Kidney tubule cell (primary cell): ENCODE data around the gene CCDC142.
A peak's percentile ranks its signal among the peaks of the same experiment; 100 is the strongest.
"Not testable (repeated sequence)": the region's sequence is repeated elsewhere in the genome, so short reads cannot be mapped to it uniquely, and the experiment has no call there.

Experiments used
- DNase-seq: peaks from one replicate; pipeline ENCODE4 v3.0.0-alpha.2; 2018; ENCODE audit warnings: low spot score

The CCDC142 gene

DNA sequence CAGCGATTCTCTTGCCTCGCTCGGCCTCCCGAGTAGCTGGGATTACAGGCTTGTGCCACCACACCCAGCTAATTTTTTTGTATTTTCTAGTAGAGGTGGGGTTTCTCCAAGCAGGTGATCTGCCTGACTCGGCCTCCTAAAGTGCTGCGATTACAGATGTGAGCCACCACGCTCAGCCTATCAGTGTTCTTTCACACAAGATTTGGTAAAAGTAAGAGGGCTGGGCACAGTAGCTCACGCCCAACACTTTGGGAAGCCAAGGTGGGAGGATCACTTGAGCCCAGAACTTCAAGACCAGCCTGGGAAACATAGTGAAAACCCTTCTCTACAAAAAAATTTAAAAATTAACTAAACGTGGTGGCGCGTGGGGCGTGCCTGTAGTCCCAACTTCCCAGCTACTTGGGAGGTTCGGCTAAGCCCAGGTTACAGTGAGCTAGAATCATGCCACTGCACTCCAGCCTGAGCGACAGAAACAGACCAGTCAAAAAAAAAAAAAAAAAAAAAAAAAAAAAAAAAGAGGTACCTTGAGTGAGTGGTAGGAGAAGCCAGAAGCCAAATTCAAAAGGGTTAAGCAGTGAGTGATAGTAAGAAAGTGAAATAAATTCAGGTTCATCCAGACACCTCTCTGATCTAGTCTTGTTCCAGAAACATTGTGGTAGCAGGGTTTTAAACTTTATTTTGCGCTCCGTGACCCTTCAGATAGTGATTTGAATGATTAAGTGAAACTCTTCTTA lies 11.3 kb downstream of the CCDC142 start:
- peak; percentile 28 for DNase-seq

GRCh38 chr2:74470742-74471141 lies 12.1 kb downstream of the CCDC142 start:
- not testable (repeated sequence) for DNase-seq

- DNase-seq: peak; percentile 13
Observed at GRCh38 chr2:74464406-74464805, 18.4 kb downstream of the CCDC142 start.

DNA sequence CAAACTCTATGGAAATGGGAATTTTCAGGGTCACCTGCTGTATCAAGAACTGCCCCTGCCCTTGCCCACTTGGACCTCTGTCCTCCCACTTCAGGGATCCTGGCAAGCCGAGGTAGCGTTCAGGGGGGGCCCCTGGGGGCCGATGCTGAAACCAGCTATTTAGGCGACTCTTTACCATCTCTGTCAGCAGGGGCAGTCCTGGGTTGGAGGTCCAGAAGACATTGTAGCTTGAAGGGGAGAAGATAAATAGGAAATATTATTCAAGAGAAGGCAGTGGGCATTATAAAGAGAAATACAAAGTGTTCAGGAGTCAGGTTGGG lies 20.1 kb downstream of the CCDC142 start:
- DNase-seq: no peak

GRCh38 chr2:74462054-74462785 lies 20.6 kb downstream of the CCDC142 start:
- no peak for DNase-seq

GRCh38 chr2:74461187-74462053 lies 21.4 kb downstream of the CCDC142 start:
- DNase-seq: no peak

DNA sequence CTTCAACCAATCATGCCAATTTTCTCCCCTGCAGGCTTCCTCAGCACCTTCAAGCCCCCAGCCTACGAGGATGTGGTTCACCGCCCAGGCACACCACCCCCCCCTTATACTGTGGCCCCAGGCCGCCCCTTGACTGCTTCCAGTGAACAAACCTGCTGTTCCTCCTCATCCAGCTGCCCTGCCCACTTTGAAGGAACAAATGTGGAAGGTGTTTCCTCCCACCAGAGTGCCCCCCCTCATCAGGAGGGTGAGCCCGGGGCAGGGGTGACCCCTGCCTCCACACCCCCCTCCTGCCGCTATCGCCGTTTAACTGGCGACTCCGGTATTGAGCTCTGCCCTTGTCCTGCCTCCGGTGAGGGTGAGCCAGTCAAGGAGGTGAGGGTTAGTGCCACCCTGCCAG lies 22.6 kb downstream of the CCDC142 start:
- not testable (repeated sequence) for DNase-seq

GRCh38 chr2:74459503-74460118 lies 23.2 kb downstream of the CCDC142 start:
- not testable (repeated sequence) for DNase-seq

DNA sequence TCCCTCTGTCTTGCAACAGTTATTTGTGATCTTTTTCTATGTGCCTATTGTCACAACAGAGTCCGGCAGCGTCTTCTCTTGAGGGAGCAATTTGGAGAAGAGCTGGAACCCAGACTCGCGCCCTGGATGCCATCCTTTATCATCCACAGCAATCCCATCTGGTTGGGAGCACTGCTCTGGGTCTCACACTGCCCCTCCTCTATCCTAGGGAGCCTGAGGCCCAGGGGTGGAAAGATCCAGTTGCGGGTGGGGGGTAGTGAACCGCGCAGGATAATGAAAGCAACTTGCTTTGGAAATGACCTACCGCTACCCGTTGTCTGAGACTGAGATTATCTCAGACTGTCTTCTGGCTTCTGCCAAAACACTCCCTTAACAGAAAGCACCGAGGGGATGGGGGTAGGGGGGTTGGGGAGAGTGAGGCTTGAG lies 23.8 kb downstream of the CCDC142 start:
- DNase-seq: peak; percentile 28

DNA sequence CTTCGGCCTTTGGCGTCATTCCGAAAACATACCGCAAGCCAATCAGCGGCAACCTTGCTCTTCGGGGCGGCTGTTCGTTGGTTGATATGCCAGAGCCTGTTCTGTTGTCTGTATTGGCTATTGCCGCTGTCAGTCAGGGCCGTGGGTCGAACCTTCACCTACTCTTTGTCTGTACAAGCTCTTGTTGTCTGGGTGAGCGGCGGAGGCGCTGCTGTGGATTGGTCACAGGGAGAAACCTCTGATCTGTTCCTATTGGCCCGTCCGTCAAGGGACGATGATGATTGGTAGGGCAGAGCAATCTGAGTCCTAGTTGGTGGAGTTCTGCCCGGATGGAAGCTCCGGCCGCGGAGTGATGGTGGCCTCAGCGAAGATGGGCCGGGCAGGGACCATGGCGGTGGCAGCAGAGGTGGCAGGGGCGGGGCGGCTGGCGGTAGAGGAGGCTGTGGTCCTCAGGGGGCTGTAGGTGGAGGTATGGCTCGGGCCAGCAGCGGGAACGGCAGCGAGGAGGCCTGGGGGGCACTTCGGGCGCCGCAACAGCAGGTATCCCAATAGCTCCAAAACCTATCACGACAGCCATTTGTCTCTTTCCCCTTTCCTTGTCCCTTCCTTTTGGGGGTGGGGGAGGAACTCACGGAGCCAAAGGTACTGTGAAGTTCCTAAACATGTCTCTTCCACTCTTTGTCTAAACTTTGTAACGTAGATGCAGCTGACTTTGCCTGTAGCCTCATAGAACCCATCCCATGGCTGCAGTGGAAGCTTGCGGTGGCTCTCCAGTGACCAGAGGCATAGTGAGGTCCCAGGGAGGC lies 24.5 kb downstream of the CCDC142 start, which contains the start of gene WBP1:
Gene WBP1 (plus strand): TSS at position 307 of the 806 bp plus-strand sequence. CDS start 165 bp downstream, at position 472.
- DNase-seq: peak; percentile 100

DNA sequence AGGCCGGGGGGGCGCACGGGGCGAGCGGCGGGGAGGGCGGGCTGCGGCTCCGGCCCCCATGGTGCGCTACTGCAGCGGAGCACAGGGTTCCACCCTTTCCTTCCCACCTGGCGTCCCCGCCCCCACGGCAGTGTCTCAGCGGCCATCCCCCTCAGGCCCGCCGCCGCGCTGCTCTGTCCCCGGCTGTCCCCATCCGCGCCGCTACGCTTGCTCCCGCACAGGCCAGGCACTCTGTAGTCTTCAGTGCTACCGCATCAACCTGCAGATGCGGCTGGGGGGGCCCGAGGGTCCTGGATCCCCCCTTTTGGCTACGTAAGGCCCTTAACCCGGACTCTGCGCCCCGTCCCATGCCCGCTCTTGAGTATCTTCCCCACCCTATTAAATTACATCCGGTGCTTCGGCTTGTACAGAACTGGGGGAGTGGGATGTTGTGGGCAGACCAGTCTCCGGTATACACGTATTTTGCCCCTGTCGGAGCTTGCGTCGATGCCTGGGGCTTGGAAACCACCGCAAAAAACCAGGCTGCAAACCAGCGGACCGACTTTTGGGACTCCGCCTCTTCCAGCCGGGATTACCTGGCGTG lies 25.2 kb downstream of the CCDC142 start:
- DNase-seq: peak; percentile 64

DNA sequence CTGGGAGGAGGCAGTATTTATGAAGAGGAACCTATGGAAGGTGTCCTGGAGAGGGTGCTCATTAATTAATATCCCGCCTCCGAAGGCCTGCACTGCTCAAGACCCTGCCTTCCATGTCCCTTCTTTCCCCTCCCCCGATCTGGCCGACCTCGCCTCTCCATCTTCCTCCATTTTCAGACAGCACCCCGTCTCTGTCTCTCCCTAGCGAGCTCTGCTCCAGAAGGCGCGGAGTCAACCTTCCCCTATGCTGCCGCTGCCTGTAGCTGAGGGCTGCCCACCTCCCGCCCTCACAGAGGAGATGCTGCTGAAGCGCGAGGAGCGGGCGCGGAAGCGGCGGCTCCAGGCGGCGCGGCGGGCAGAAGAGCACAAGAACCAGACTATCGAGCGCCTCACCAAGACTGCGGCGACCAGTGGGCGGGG lies 25.7 kb downstream of the CCDC142 start:
- DNase-seq: no peak

DNA sequence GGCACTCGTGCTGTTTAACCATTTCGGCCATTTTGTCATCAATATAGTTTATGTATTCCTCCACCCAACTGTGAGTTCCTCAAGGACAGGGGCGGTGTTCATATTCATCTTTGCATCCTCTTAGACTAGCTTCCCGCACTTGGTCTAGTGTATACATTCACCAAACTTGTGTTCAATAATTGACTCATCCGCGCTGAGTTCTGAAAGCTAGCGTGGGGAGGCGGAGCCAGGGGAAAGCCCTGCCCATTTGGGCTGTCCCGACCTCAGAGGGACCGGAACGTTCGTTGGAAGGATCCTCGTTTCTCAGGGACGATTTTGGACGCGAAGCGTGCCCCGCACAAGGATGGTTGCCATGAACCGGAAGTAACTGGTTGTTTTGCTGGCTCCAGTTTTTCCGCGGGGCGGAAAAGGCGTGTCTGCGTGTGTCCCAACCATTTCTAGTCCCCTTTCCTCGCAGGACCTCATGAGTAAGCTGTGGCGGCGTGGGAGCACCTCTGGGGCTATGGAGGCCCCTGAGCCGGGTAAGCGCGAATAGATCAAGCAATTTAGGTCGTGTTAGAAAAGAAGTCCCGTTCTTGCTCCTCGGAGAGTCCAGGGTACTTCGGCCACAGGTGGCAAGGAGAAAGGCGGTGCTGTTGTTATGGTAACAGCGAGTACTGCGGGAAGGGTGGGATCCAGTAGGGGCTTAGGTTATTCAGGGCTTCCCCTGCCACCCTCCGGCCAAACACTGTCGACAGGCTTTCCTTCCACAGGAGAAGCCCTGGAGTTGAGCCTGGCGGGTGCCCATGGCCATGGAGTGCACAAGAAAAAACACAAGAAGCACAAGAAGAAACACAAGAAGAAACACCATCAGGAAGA lies 27.9 kb downstream of the CCDC142 start, which contains the start of gene INO80B:
Gene INO80B (plus strand): TSS at position 434 of the 858 bp plus-strand sequence. CDS start 30 bp downstream, at position 464.
- peak; percentile 98 for DNase-seq

DNA sequence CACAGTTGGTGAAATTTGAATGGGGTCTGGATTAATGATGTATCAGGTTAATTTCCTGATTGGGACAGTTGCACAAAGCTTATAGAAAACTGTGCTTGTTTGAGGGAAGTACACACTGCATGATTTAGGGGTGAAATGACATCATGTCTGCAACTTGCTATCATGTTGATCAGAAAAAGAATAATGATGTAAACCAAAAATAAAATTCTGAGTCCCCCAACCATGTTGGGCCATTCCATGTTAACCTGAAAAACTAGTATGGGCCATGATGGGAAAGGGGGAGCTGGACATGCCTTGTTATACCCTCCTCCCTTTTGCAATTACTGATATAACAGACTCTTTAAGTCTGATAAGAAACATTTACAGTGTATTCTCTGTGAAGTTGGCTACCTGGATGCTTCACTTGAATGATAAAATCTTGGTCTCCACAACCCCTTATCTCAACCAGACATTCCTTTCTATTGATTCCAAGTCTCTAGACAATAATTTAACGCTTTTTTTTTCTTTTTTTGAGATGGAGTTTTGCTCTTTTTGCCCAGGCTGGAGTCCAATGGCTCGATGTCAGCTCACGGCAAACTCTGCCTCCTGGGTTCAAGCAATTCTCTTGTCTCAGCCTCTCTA lies 32.1 kb downstream of the CCDC142 start:
- DNase-seq: no peak

GRCh38 chr2:74448771-74449170 lies 34.0 kb downstream of the CCDC142 start:
- no peak for DNase-seq

- DNase-seq: peak; percentile 31
Observed at GRCh38 chr2:74447230-74447999, 35.4 kb downstream of the CCDC142 start.

DNA sequence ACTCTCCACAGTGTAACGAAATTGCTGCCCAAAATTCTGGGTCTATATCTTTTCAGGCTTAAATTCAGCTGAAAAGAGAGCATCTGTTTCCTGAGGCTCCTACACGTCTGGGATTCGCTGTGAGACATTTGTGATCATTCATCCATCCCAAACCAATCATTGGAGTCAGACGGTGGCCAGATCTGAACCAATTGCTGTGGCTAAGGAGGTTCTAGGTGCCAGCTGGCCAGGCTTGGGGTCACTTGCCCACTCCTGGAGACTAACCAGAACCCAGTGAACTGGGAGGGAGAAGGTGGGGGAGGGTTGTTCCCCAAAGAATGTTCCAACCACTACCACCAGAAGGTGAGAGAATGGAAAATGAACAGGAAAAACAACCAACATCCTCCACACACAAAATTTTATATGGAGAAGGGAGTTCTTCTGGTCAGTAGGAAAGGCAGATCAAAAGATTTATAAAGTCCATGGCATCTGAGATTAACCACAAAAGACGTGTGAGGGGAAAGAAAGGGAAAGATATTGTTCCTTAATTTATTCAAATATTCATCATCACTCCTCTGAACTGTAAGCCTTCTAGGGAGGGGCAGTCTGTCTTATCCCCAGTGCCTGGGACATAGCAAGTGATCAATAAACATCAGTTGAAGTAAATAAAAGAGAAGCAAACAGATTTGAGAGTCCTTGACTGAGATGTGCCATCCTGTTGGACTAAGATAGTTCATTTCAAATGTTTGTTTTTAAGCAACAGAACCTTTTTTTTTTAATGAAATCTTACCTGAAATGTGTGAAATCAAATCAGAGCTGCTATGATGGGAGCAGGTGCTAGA lies 38.1 kb downstream of the CCDC142 start:
- no peak for DNase-seq
